HEK293 (cell line): Measurements from ENCODE around the gene SLC41A1.
A peak's percentile ranks its signal among the peaks of the same experiment; 100 is the strongest.

Experiments used
- CTCF ChIA-PET: fragments of 350-600 bp; formaldehyde crosslinking; extraction: SDS; loops from one replicate; lab custom pipeline; 2021; ENCODE audit warnings: antibody characterized with exemption; lab: Yijun Ruan, JAX
- POLR2A ChIA-PET: fragments of 300-600 bp; formaldehyde crosslinking; extraction: SDS; loops from one replicate; lab custom pipeline; 2020; ENCODE audit warnings: antibody characterized with exemption, inconsistent platforms; lab: Yijun Ruan, JAX
- H3K27ac ChIP-seq: fragments of 200-500 bp; sonication (Bioruptor generic); 2 replicates; pipeline ENCODE4 v1.5.1; 2014; ENCODE audit warnings: low read depth, low read length, control low read depth, inconsistent platforms; ENCODE audit errors: extremely low read depth
- H3K36me3 ChIP-seq, 2 experiments: fragments of 200-500 bp in 1 of 2; sonication (Bioruptor generic) in 1 of 2; 1 replicate in 1 of 2; 2 replicates in 1 of 2; pipeline ENCODE4 v1.5.1; 2014 to 2017; ENCODE audit warnings: inconsistent platforms in 2 of 2, low read length in 2 of 2; ENCODE audit not compliant: control insufficient read depth in 2 of 2, insufficient read depth in 1 of 2
- H3K4me1 ChIP-seq: fragments of 200-500 bp; sonication (Bioruptor generic); 2 replicates; pipeline ENCODE4 v1.5.1; 2014; ENCODE audit warnings: mild to moderate bottlenecking, low read length, inconsistent platforms; ENCODE audit not compliant: control insufficient read depth, insufficient read depth
- H3K4me3 ChIP-seq: 2 replicates; pipeline ENCODE4 v1.5.1; 2011; ENCODE audit warnings: low read depth, mild to moderate bottlenecking, control low read depth, low read length, moderate library complexity
- H3K9me3 ChIP-seq: fragments of 200-500 bp; sonication (Bioruptor generic); 2 replicates; pipeline ENCODE4 v1.5.1; 2014; ENCODE audit warnings: low read depth, low read length, inconsistent platforms; ENCODE audit not compliant: control insufficient read depth, insufficient read depth
- GLIS1 ChIP-seq: fragments of 450-650 bp; formaldehyde crosslinking; IDR thresholded peaks from 2 replicates; pipeline ENCODE4 v1.5.1; 2016; ENCODE audit warnings: missing biosample characterization, missing genetic modification characterization
- HOXA7 ChIP-seq: sonication (generic); formaldehyde crosslinking; IDR thresholded peaks from 2 replicates; pipeline ENCODE4 v1.8.1; 2022; ENCODE audit warnings: missing genetic modification reagents, borderline replicate concordance
- KLF8 ChIP-seq: fragments of 450-650 bp; formaldehyde crosslinking; IDR thresholded peaks from 2 replicates; pipeline ENCODE4 v1.5.1; 2016; ENCODE audit warnings: missing biosample characterization, missing genetic modification characterization
- REST ChIP-seq: fragments of 450-650 bp; formaldehyde crosslinking; IDR thresholded peaks from 2 replicates; pipeline ENCODE4 v1.5.1; 2016; ENCODE audit warnings: missing biosample characterization, missing genetic modification characterization
- ZBTB44 ChIP-seq: fragments of 450-650 bp; IDR thresholded peaks from 2 replicates; pipeline ENCODE4 v1.5.1; 2018; ENCODE audit warnings: missing biosample characterization, mild to moderate bottlenecking, missing genetic modification characterization
- ZBTB7A ChIP-seq: fragments of 450-650 bp; formaldehyde crosslinking; IDR thresholded peaks from 2 replicates; pipeline ENCODE4 v1.5.1; 2016; ENCODE audit warnings: low read depth, missing biosample characterization, missing genetic modification characterization
- ZFP3 ChIP-seq: fragments of 450-650 bp; formaldehyde crosslinking; IDR thresholded peaks from 2 replicates; pipeline ENCODE4 v1.5.1; 2016; ENCODE audit warnings: low read depth, missing biosample characterization, missing genetic modification characterization
- ZNF155 ChIP-seq: fragments of 450-650 bp; formaldehyde crosslinking; IDR thresholded peaks from 2 replicates; pipeline ENCODE4 v1.5.1; 2016; ENCODE audit warnings: missing biosample characterization, missing genetic modification characterization
- ZNF24 ChIP-seq: fragments of 450-650 bp; formaldehyde crosslinking; IDR thresholded peaks from 2 replicates; pipeline ENCODE4 v1.5.1; 2016; ENCODE audit warnings: missing biosample characterization, missing genetic modification characterization
- ZNF26 ChIP-seq: fragments of 450-650 bp; formaldehyde crosslinking; IDR thresholded peaks from 2 replicates; pipeline ENCODE4 v1.5.1; 2016; ENCODE audit warnings: missing biosample characterization, missing genetic modification characterization
- ZNF324 ChIP-seq: fragments of 450-650 bp; formaldehyde crosslinking; IDR thresholded peaks from 2 replicates; pipeline ENCODE4 v1.5.1; 2016; ENCODE audit warnings: missing biosample characterization, missing genetic modification characterization
- ZNF335 ChIP-seq: fragments of 450-650 bp; formaldehyde crosslinking; conservative IDR thresholded peaks from 2 replicates; pipeline ENCODE4 v1.5.1; 2016; ENCODE audit warnings: missing biosample characterization, missing genetic modification characterization
- ZNF366 ChIP-seq: fragments of 450-650 bp; formaldehyde crosslinking; conservative IDR thresholded peaks from 2 replicates; pipeline ENCODE4 v1.5.1; 2016; ENCODE audit warnings: missing biosample characterization, missing genetic modification characterization
- ZNF394 ChIP-seq: fragments of 450-650 bp; formaldehyde crosslinking; IDR thresholded peaks from 2 replicates; pipeline ENCODE4 v1.5.1; 2016; ENCODE audit warnings: missing biosample characterization, missing genetic modification characterization, mild to moderate bottlenecking, moderate library complexity, borderline replicate concordance
- ZNF449 ChIP-seq: fragments of 450-650 bp; formaldehyde crosslinking; IDR thresholded peaks from 2 replicates; pipeline ENCODE4 v1.5.1; 2017; ENCODE audit warnings: missing biosample characterization, mild to moderate bottlenecking, missing genetic modification characterization, moderate library complexity
- ZNF513 ChIP-seq: fragments of 450-650 bp; IDR thresholded peaks from 2 replicates; pipeline ENCODE4 v1.5.1; 2018; ENCODE audit warnings: missing biosample characterization, missing genetic modification characterization
- ZNF518A ChIP-seq: fragments of 450-650 bp; formaldehyde crosslinking; conservative IDR thresholded peaks from 2 replicates; pipeline ENCODE4 v1.5.1; 2016; ENCODE audit warnings: low read depth, missing biosample characterization, missing genetic modification characterization
- ZNF580 ChIP-seq: fragments of 450-650 bp; formaldehyde crosslinking; IDR thresholded peaks from 2 replicates; pipeline ENCODE4 v1.5.1; 2016; ENCODE audit warnings: missing biosample characterization, missing genetic modification characterization
- ZNF623 ChIP-seq: fragments of 450-650 bp; formaldehyde crosslinking; IDR thresholded peaks from 2 replicates; pipeline ENCODE4 v1.5.1; 2016; ENCODE audit warnings: missing biosample characterization, missing genetic modification characterization
- ZNF670 ChIP-seq: fragments of 450-650 bp; formaldehyde crosslinking; IDR thresholded peaks from 2 replicates; pipeline ENCODE4 v1.5.1; 2016; ENCODE audit warnings: missing biosample characterization, missing genetic modification characterization, low read depth

SLC41A1 gene

GRCh38 chr1:205840146-205840923, 27.3 kb upstream of the SLC41A1 start (continued):
- TF ChIP-seq ZNF518A (no peak), REST (tag by site-specific recombination) (no peak), ZNF394 (tag by site-specific recombination) (no peak), ZNF366 (tag by site-specific recombination) (no peak), KLF8 (tag by site-specific recombination) (no peak), ZNF324 (tag by site-specific recombination) (no peak), ZFP3 (tag by site-specific recombination) (no peak), GLIS1 (0 out of 2 replicates have a peak, but pooled peaks have one; percentile 36), ZNF335 (tag by site-specific recombination) (peak; percentile 73)

GRCh38 chr1:205837382-205837970, 24.5 kb upstream of the SLC41A1 start:
- POLR2A ChIA-PET, result no interaction called here
- CTCF ChIA-PET, result interaction anchor here (0.9 to 2.1 kb wide), 2 partner anchors 9 to 10 kb away, joined by 3 to 6 read pairs; no protein-coding TSS in a partner anchor
- TF ChIP-seq ZNF26 (tag by site-specific recombination), result no peak
- no peak for TF ChIP-seq HOXA7 (CRISPR knock-in tag)
- no peak for TF ChIP-seq ZBTB7A (tag by site-specific recombination)
- no peak for TF ChIP-seq ZNF449 (tag by site-specific recombination)
- TF ChIP-seq ZNF24 (tag by site-specific recombination), result no peak
- TF ChIP-seq ZNF623 (tag by site-specific recombination), result no peak
- TF ChIP-seq ZNF580 (tag by site-specific recombination), result no peak
- TF ChIP-seq ZNF670, result no peak
- TF ChIP-seq ZNF513, result no peak
- no peak for TF ChIP-seq ZBTB44 (tag by site-specific recombination)
- TF ChIP-seq ZNF155 (tag by site-specific recombination), result no peak
- TF ChIP-seq, all 188 proteins: peak for 0

More at GRCh38 chr1:205837382-205837970, 24.5 kb upstream of the SLC41A1 start:
- Histone ChIP-seq H3K4me1 (no peaks in the 10 kb centered on the region), H3K27ac (no peak overlapping the region), H3K9me3 (no peaks in the 10 kb centered on the region), H3K36me3 (no peaks in the 10 kb centered on the region), H3K4me3 (no peak overlapping the region)
